HEK293 (cell line): ENCODE data around the gene AAK1.

Experiments used
- MYNN ChIP-seq: fragments of 450-650 bp; formaldehyde crosslinking; IDR thresholded peaks from 2 replicates; pipeline ENCODE4 v1.5.1; 2016; ENCODE audit warnings: missing biosample characterization, missing genetic modification characterization, borderline replicate concordance
- ZNF157 ChIP-seq: fragments of 450-650 bp; formaldehyde crosslinking; IDR thresholded peaks from 2 replicates; pipeline ENCODE4 v1.5.1; 2016; ENCODE audit warnings: missing biosample characterization, missing genetic modification characterization
- ZNF274 ChIP-seq, 2 experiments: fragments of 200-500 bp in 1 of 2; fragments of 450-650 bp in 1 of 2; sonication (Bioruptor generic) in 1 of 2; formaldehyde crosslinking in 1 of 2; IDR thresholded peaks; 2 replicates each; pipeline versions ENCODE4 v1.5.1 to v1.6.1; 2014 to 2016; ENCODE audit warnings: borderline replicate concordance in 1 of 2, inconsistent platforms in 1 of 2, low read length in 1 of 2, missing biosample characterization in 1 of 2, missing genetic modification characterization in 1 of 2
- TF ChIP-seq, protein P1 (sequence below): fragments of 450-650 bp; formaldehyde crosslinking; IDR thresholded peaks from 2 replicates; pipeline ENCODE4 v1.5.1; 2016; ENCODE audit warnings: missing biosample characterization, missing genetic modification characterization
- TF ChIP-seq, protein P2 (sequence below): sonication (generic); formaldehyde crosslinking; IDR thresholded peaks from 2 replicates; pipeline ENCODE4 v1.8.1; 2022; ENCODE audit warnings: mild to moderate bottlenecking, moderate library complexity, missing genetic modification reagents

DNA sequence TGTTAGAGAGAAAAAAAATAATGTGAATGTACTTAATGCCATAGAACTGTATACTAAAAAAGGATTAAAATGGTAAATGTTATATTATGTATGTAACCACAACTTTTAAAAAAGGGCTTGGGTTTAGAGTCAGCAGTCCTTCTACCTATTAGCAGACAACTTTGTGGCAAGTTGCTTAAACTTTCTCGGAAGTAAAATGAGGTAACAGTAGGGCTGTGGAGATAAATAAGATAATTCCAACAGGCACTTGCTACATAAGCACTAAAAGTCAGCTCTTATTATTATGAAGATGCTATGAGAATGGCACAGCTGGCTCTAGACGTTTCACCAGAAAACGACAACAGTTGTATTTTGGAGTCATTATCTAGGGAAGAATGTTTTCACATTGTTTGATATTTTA is 31.3 kb downstream of the AAK1 start:
- TF ChIP-seq, protein P1, sequence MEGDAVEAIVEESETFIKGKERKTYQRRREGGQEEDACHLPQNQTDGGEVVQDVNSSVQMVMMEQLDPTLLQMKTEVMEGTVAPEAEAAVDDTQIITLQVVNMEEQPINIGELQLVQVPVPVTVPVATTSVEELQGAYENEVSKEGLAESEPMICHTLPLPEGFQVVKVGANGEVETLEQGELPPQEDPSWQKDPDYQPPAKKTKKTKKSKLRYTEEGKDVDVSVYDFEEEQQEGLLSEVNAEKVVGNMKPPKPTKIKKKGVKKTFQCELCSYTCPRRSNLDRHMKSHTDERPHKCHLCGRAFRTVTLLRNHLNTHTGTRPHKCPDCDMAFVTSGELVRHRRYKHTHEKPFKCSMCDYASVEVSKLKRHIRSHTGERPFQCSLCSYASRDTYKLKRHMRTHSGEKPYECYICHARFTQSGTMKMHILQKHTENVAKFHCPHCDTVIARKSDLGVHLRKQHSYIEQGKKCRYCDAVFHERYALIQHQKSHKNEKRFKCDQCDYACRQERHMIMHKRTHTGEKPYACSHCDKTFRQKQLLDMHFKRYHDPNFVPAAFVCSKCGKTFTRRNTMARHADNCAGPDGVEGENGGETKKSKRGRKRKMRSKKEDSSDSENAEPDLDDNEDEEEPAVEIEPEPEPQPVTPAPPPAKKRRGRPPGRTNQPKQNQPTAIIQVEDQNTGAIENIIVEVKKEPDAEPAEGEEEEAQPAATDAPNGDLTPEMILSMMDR (tag by site-specific recombination) = no peak
- TF ChIP-seq ZNF157 (tag by site-specific recombination) (no peak), ZNF274 (IDR thresholded peaks at IDR 0.05; ENCODE audit: low read length) (no peak), ZNF274 (tag by site-specific recombination; IDR thresholded peaks at IDR 0.05; ENCODE audit: borderline replicate concordance) (no peak), MYNN (tag by site-specific recombination) (no peak)
- TF ChIP-seq, protein P2, sequence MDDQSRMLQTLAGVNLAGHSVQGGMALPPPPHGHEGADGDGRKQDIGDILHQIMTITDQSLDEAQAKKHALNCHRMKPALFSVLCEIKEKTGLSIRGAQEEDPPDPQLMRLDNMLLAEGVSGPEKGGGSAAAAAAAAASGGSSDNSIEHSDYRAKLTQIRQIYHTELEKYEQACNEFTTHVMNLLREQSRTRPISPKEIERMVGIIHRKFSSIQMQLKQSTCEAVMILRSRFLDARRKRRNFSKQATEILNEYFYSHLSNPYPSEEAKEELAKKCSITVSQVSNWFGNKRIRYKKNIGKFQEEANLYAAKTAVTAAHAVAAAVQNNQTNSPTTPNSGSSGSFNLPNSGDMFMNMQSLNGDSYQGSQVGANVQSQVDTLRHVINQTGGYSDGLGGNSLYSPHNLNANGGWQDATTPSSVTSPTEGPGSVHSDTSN (CRISPR knock-in tag) = no peak
